Ovary (tissue), 3 donors: ENCODE data around the gene CRYGA.

Experiments
- CTCF ChIP-seq, 3 donors: fragments of 450-650 bp in 2 of 3; fragments of 200-600 bp in 1 of 3; IDR thresholded peaks; one replicate each; pipeline versions ENCODE4 v1.5.1 to v1.8.0; 2016 to 2022; ENCODE audit warnings: antibody characterized with exemption in 3 of 3, mild to moderate bottlenecking in 1 of 3
- EP300 ChIP-seq: sonication (generic); formaldehyde crosslinking; IDR thresholded peaks from one replicate; pipeline ENCODE4 v1.6.1; 2017; ENCODE audit warnings: antibody characterized with exemption
- POLR2A ChIP-seq: fragments of 450-650 bp; IDR thresholded peaks from one replicate; pipeline ENCODE4 v1.6.1; 2017; ENCODE audit warnings: antibody characterized with exemption, mild to moderate bottlenecking, moderate library complexity
- donor health status: DM: no; HTN: no; CAD: no.

- TF ChIP-seq POLR2A (no peak), CTCF (IDR thresholded peaks at IDR 0.05) (no peak), EP300 (no peak)
Measured at GRCh38 chr2:208148803-208149202, 14.6 kb downstream of the CRYGA start.
